WTC11 (cell line): ENCODE measurements around the gene SP110.

ENCODE experiments used
- ATF1 ChIP-seq: sonication (generic); formaldehyde crosslinking; IDR thresholded peaks from 2 replicates; pipeline ENCODE4 v1.8.1; 2023; ENCODE audit warnings: mild to moderate bottlenecking, moderate library complexity, missing genetic modification reagents
- ETV6 ChIP-seq: sonication (generic); formaldehyde crosslinking; IDR thresholded peaks from 2 replicates; pipeline ENCODE4 v1.8.1; 2022; ENCODE audit warnings: mild to moderate bottlenecking, missing genetic modification reagents
- NFYB ChIP-seq: sonication (generic); formaldehyde crosslinking; conservative IDR thresholded peaks from 2 replicates; pipeline ENCODE4 v1.8.0; 2022; ENCODE audit warnings: low read depth, missing genetic modification reagents
- RELA ChIP-seq: sonication (generic); formaldehyde crosslinking; IDR thresholded peaks from 2 replicates; pipeline ENCODE4 v1.8.1; 2022; ENCODE audit warnings: missing genetic modification reagents, mild to moderate bottlenecking, borderline replicate concordance
- TF ChIP-seq, protein P1 (sequence below): fragments of 200-600 bp; IDR thresholded peaks from 2 replicates; pipeline ENCODE4 v1.8.0; 2022; ENCODE audit warnings: antibody characterized with exemption

GRCh38 chr2:230203110-230203676 is 16.6 kb downstream of the SP110 start:
- TF ChIP-seq, protein P1, sequence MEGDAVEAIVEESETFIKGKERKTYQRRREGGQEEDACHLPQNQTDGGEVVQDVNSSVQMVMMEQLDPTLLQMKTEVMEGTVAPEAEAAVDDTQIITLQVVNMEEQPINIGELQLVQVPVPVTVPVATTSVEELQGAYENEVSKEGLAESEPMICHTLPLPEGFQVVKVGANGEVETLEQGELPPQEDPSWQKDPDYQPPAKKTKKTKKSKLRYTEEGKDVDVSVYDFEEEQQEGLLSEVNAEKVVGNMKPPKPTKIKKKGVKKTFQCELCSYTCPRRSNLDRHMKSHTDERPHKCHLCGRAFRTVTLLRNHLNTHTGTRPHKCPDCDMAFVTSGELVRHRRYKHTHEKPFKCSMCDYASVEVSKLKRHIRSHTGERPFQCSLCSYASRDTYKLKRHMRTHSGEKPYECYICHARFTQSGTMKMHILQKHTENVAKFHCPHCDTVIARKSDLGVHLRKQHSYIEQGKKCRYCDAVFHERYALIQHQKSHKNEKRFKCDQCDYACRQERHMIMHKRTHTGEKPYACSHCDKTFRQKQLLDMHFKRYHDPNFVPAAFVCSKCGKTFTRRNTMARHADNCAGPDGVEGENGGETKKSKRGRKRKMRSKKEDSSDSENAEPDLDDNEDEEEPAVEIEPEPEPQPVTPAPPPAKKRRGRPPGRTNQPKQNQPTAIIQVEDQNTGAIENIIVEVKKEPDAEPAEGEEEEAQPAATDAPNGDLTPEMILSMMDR, result no peak
- no peak for TF ChIP-seq ATF1 (CRISPR knock-in tag)
- no peak for TF ChIP-seq ETV6 (CRISPR knock-in tag)
- TF ChIP-seq NFYB (CRISPR knock-in tag), result no peak
- no peak for TF ChIP-seq RELA (CRISPR knock-in tag)
